Measurements from ENCODE around the gene SPRED3.

SPRED3 gene

DNA sequence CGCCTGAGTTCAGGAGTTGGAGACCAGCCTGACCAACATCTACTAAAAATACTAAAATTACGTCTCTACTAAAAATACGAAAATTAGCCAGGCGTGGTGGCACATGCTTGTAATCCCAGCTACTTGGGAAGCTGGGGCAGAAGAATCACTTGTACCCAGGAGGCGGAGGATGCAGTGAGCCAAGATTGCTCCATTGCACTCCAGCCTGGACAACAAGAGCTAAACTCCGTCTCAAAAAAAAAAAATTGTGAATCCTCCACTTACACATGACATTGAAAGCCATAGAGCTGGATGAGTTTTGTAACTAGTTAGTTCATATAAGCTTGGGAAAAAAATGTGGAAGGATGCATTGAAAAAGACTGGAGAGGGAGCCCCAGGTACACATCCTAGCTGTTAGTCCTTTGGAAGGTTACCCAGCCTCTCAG, 14.6 kb upstream of the SPRED3 start:
- DNase-seq (ENCODE audit: low read depth) = no peak

GRCh38 chr19:38374332-38375097, 14.0 kb upstream of the SPRED3 start, which contains the start of gene PSMD8:
TSS of gene PSMD8 (plus strand) at chr19:38374571. CDS start at chr19:38374602, 31 bp downstream.
- peak; percentile 98 for DNase-seq (ENCODE audit: low read depth)

GRCh38 chr19:38375098-38375493, 13.4 kb upstream of the SPRED3 start:
- no peak for DNase-seq (ENCODE audit: low read depth)

- no peak for DNase-seq (ENCODE audit: low read depth)
These were observed 12.7 kb upstream of the SPRED3 start for GRCh38 chr19:38375748-38376147.

GRCh38 chr19:38376576-38376975, 11.9 kb upstream of the SPRED3 start:
- no peak for DNase-seq (ENCODE audit: low read depth)

GRCh38 chr19:38377052-38377451, 11.4 kb upstream of the SPRED3 start:
- DNase-seq (ENCODE audit: low read depth) = no peak

- DNase-seq (ENCODE audit: low read depth) = no peak
These were observed 9.6 kb upstream of the SPRED3 start for GRCh38 chr19:38378866-38379265.

DNA sequence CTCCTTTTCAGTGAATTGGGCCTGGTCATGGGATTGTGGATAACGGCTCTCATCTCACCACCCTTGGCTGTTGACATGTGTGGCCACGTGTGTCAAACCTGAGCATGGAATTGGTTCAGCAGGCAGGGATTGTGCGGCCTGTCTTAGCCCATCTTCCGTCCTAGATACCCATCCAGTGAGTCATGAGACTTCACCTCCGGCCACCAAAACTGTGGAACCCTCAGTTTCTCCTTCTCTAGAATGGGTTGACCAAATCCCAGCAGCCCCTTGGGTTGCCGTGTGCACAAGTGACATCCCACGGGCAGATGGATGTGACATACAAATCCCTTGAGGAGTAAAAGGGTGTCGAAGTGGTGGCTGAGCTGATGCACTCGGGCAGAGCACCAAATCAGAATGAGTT, 7.4 kb upstream of the SPRED3 start:
- DNase-seq (ENCODE audit: low read depth) = no peak

DNA sequence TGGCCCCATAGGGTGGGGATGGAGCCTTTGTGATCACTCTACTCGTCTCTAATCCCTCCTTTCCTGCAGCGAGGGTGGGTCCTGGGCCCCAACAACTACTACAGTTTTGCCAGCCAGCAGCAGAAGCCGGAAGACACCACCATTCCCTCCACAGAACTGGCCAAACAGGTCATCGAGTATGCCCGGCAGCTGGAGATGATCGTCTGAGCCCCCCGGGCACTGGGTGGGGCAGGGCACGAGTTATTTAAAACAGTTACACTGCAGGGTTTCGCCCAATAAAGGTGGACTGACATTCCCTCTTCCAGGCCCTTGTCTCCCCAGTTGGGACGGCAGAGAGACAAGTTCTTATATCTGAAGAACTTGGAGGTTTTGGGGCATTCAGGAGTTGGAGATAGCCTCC, 5.3 kb upstream of the SPRED3 start:
- no peak for DNase-seq (ENCODE audit: low read depth)

GRCh38 chr19:38383743-38384142, 4.8 kb upstream of the SPRED3 start:
- DNase-seq (ENCODE audit: low read depth) = no peak

- DNase-seq (ENCODE audit: low read depth) = no peak
These were observed 4.1 kb upstream of the SPRED3 start for GRCh38 chr19:38384209-38385027.

DNA sequence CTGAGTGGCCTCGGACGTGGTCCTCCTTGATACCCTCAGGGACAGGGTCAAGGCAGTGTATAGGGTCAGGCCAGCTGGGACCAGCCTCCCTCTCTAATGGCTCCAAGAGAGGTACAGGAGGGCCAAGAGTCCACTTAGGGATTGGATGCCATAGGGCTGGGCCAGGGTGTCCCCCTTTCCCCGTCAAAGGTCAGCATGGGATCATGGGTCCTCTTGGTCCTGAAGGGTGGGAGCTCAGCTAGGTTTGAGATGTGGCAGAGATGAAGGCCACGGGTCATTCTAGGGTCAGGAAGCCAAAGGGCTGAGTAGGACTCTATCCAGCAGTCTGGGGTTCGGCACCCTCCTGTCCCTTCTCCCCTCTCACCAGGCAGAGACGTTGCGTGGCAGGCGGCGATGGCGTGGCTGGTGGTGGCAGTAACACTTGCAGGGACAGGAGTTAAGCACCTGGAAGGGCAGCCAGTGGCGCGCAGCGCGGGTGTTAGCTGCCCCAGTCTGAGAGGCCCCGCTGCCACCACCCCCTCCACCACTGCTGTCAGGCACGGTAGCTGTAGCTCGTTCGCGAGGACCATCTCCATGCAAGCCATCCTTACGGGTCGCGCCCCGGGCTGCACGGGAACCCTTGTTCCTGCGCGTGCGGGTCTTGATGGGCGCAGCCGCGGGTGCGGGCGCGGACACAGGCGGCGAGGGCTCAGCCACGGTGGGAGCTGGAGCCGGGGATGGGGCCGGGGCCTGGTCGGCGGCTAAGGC, 3.3 kb upstream of the SPRED3 start:
- no peak for DNase-seq (ENCODE audit: low read depth)

DNA sequence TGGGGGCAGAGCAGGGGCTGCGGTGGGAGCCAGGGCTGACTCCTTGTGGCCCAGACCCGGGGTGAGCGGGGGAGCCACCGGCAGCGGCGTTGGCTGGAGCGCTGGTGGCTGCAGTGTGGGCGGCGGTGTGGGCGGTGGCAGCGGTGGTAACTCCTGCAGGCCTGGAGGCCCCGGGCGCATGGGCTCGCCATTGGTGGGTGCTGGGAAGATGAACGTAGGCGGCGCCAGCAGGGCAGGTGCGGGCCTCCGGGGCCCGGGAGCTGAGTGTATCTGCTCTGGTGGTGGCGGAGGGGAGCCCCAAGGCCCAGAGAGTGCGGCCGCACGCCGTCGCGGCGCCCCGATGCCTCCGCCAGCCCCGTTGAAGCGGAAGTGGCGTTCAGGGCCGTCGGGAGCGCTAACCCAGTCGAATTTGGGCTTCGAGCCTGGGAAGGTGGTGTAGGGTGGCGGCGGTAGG, 2.7 kb upstream of the SPRED3 start:
- DNase-seq (ENCODE audit: low read depth) = no peak

GRCh38 chr19:38386300-38386970, 2.1 kb upstream of the SPRED3 start:
- DNase-seq (ENCODE audit: low read depth) = no peak

DNA sequence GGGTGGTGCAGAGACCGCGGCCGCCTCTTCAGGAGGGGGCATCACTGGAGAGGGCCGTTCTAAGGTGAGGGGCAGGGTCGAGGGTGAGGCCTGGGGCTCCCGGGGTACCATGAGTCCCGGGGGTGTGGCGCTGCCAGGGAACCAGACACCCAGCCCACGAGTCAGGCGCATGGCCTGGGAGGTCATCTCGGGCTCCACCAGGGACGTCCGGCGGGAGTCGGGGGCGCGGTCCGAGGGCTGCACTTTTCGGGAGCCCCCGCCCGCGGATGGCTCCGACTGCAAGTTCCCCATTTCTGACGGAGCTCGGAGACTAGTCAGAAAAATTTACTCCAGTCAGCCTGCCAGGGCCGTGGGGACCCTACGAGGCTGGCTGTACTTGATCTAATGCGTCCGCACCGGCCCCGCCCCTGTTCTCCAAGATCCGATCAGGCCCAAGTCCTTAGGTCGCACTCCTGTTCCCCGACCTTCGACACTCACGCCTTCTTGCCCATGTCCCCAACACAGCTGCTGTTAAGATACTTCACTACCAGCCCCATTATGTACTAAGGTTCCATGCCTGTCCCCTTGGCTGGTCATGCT, 1.4 kb upstream of the SPRED3 start:
- DNase-seq (ENCODE audit: low read depth) = no peak

- peak; percentile 65 for DNase-seq (ENCODE audit: low read depth)
These were observed 748 bp upstream of the SPRED3 start, which contains the start of gene GGN for GRCh38 chr19:38387550-38388348. TSS of gene GGN (minus strand) at chr19:38388034. CDS start at chr19:38387261, 773 bp downstream.

- no peak for DNase-seq (ENCODE audit: low read depth)
These were observed 816 bp downstream of the SPRED3 start for GRCh38 chr19:38389101-38389925.

DNA sequence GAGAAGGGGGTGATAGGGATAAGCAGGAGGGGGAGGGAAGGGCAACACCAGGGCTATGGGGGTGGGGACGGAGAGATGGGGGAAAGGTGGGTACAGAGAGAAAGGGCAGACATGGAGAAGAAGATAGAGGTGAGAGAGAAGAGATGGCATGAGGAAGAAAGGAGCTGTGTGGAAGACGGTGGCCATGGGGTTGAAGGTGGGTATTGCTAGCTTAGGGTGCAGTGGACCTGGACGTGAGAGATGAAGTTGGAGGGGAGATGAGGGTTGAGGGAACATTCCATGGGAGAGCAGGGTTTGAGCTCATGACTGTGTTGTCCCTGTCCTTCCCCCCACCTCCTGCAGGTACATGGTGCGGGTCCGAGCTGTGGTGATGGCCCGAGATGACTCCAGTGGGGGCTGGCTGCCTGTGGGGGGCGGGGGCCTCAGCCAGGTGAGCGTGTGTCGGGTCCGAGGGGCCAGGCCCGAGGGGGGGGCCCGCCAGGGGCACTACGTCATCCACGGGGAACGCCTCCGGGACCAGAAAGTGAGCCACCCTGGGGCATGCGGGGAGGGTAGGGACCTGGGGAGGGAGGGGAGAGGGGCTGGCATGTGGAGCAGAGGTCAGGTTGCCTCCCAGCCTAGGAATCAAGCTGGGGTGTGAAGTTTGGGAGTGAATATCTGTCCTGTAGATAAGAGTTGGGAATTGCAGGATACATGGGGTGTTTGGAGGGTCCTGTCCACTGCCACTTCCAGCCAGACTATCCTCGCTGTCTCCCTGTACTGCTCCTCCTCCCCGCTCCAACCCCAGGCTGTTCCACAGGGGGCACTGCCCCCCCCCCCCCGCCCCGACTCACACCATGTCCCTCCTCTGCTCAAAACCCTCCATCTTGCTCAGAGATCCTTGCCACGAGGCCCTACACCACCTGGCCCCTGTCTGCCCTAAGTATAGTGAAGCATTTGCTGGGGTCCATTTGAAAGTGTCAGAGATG, 1.7 kb downstream of the SPRED3 start:
- no peak for DNase-seq (ENCODE audit: low read depth)

Measured in activated T-cell treated with anti-CD3 and anti-CD28 coated beads for 24 hours (primary cell).